Measurements from ENCODE around the gene UGT3A2. TPM values are rescaled to one million over a fixed set of nuclear protein-coding genes. Genes with fewer than 3 reads are reported as not detected.
"Not testable (repeated sequence)": the region's sequence is repeated elsewhere in the genome, so short reads cannot be mapped to it uniquely, and the experiment has no call there.

Gene UGT3A2
- total and polyA plus RNA-seq, 2 donors: 0.14 to 0.58 TPM

GRCh38 chr5:36035696-36036095 lies 31.0 kb downstream of the UGT3A2 start:
- Histone ChIP-seq H3K27ac (ENCODE audit: low read depth) (no peak overlapping the region), H3K4me3 (ENCODE audit: low read depth, low read length) (no peak overlapping the region), H3K36me3 (ENCODE audit: insufficient read depth) (no peaks in the 10 kb centered on the region), H3K4me1 (ENCODE audit: insufficient read depth) (no peaks in the 10 kb centered on the region)
- WGBS: 91% methylated on average over 13 of the region's 13 CpGs
- DNase-seq (ENCODE audit: extremely low spot score): no peak

GRCh38 chr5:36034536-36035134 lies 32.0 kb downstream of the UGT3A2 start:
- not testable (repeated sequence) for H3K4me1 ChIP-seq (ENCODE audit: insufficient read depth); H3K27ac ChIP-seq (ENCODE audit: low read depth); H3K36me3 ChIP-seq (ENCODE audit: insufficient read depth); DNase-seq (ENCODE audit: extremely low spot score); H3K4me3 ChIP-seq (ENCODE audit: low read depth, low read length)
- 53% methylated on average over 3 of the region's 3 CpGs for WGBS

GRCh38 chr5:36033486-36033885 lies 33.2 kb downstream of the UGT3A2 start:
- Histone ChIP-seq H3K4me3 (ENCODE audit: low read depth, low read length) (no peak overlapping the region), H3K4me1 (ENCODE audit: insufficient read depth) (no peaks in the 10 kb centered on the region), H3K36me3 (ENCODE audit: insufficient read depth) (no peaks in the 10 kb centered on the region), H3K27ac (ENCODE audit: low read depth) (no peak overlapping the region)
- no peak for DNase-seq (ENCODE audit: extremely low spot score)
- 48% methylated on average over 1 of the region's 1 CpG for WGBS

GRCh38 chr5:36033047-36033446 lies 33.6 kb downstream of the UGT3A2 start:
- no peak overlapping the region for H3K4me3 ChIP-seq (ENCODE audit: low read depth, low read length)
- H3K27ac ChIP-seq (ENCODE audit: low read depth): no peak overlapping the region
- no peak for DNase-seq (ENCODE audit: extremely low spot score)

GRCh38 chr5:36031223-36031622 lies 35.5 kb downstream of the UGT3A2 start:
- WGBS: 84% methylated on average over 6 of the region's 6 CpGs
- Histone ChIP-seq H3K36me3 (ENCODE audit: insufficient read depth) (no peaks in the 10 kb centered on the region), H3K27ac (ENCODE audit: low read depth) (no peak overlapping the region), H3K4me3 (ENCODE audit: low read depth, low read length) (no peak overlapping the region), H3K4me1 (ENCODE audit: insufficient read depth) (no peaks in the 10 kb centered on the region)
- DNase-seq (ENCODE audit: extremely low spot score): no peak

More at GRCh38 chr5:36033047-36033446, 33.6 kb downstream of the UGT3A2 start:
- H3K4me1 ChIP-seq (ENCODE audit: insufficient read depth): no peaks in the 10 kb centered on the region
- H3K36me3 ChIP-seq (ENCODE audit: insufficient read depth): no peaks in the 10 kb centered on the region

GRCh38 chr5:36029914-36030313 lies 36.8 kb downstream of the UGT3A2 start:
- 91% methylated on average over 1 of the region's 1 CpG for WGBS
- Histone ChIP-seq H3K4me1 (ENCODE audit: insufficient read depth) (no peaks in the 10 kb centered on the region), H3K36me3 (ENCODE audit: insufficient read depth) (no peaks in the 10 kb centered on the region), H3K4me3 (ENCODE audit: low read depth, low read length) (no peak overlapping the region), H3K27ac (ENCODE audit: low read depth) (no peak overlapping the region)
- DNase-seq (ENCODE audit: extremely low spot score): no peak

- no peak overlapping the region for H3K27ac ChIP-seq (ENCODE audit: low read depth)
- H3K4me1 ChIP-seq (ENCODE audit: insufficient read depth): no peaks in the 10 kb centered on the region
- WGBS: 63% methylated on average over 5 of the region's 5 CpGs
- H3K36me3 ChIP-seq (ENCODE audit: insufficient read depth): no peaks in the 10 kb centered on the region
- DNase-seq (ENCODE audit: extremely low spot score): no peak
- no peak overlapping the region for H3K4me3 ChIP-seq (ENCODE audit: low read depth, low read length)
These were observed 37.7 kb downstream of the UGT3A2 start for GRCh38 chr5:36028816-36029465.

- WGBS: 85% methylated on average over 8 of the region's 8 CpGs
- no peak for DNase-seq (ENCODE audit: extremely low spot score)
- Histone ChIP-seq H3K36me3 (ENCODE audit: insufficient read depth) (no peaks in the 10 kb centered on the region), H3K4me1 (ENCODE audit: insufficient read depth) (no peaks in the 10 kb centered on the region), H3K27ac (ENCODE audit: low read depth) (no peak overlapping the region), H3K4me3 (ENCODE audit: low read depth, low read length) (no peak overlapping the region)
These were observed 39.0 kb downstream of the UGT3A2 start for GRCh38 chr5:36027711-36028110.

- DNase-seq (ENCODE audit: extremely low spot score): no peak
- 46% methylated on average over 6 of the region's 6 CpGs for WGBS
These were observed 39.8 kb downstream of the UGT3A2 start for GRCh38 chr5:36026706-36027465.

GRCh38 chr5:36022246-36022645 lies 44.4 kb downstream of the UGT3A2 start:
- not testable (repeated sequence) for H3K27ac ChIP-seq (ENCODE audit: low read depth); H3K36me3 ChIP-seq (ENCODE audit: insufficient read depth); DNase-seq (ENCODE audit: extremely low spot score); H3K4me1 ChIP-seq (ENCODE audit: insufficient read depth); H3K4me3 ChIP-seq (ENCODE audit: low read depth, low read length)
- 65% methylated on average over 6 of the region's 6 CpGs for WGBS

More at GRCh38 chr5:36026706-36027465, 39.8 kb downstream of the UGT3A2 start:
- Histone ChIP-seq H3K4me3 (ENCODE audit: low read depth, low read length) (no peak overlapping the region), H3K36me3 (ENCODE audit: insufficient read depth) (no peaks in the 10 kb centered on the region), H3K4me1 (ENCODE audit: insufficient read depth) (no peaks in the 10 kb centered on the region), H3K27ac (ENCODE audit: low read depth) (no peak overlapping the region)

- not testable (repeated sequence) for H3K4me1 ChIP-seq (ENCODE audit: insufficient read depth); H3K36me3 ChIP-seq (ENCODE audit: insufficient read depth); H3K27ac ChIP-seq (ENCODE audit: low read depth); DNase-seq (ENCODE audit: extremely low spot score); H3K4me3 ChIP-seq (ENCODE audit: low read depth, low read length)
- 91% methylated on average over 5 of the region's 5 CpGs for WGBS
These were observed 47.1 kb downstream of the UGT3A2 start for GRCh38 chr5:36019584-36019983.

- no peak for DNase-seq (ENCODE audit: extremely low spot score)
- no peak overlapping the region for H3K27ac ChIP-seq (ENCODE audit: low read depth)
- H3K4me3 ChIP-seq (ENCODE audit: low read depth, low read length): no peak overlapping the region
- 64% methylated on average over 5 of the region's 5 CpGs for WGBS
- no peaks in the 10 kb centered on the region for H3K36me3 ChIP-seq (ENCODE audit: insufficient read depth)
- H3K4me1 ChIP-seq (ENCODE audit: insufficient read depth): no peaks in the 10 kb centered on the region
These were observed 49.1 kb downstream of the UGT3A2 start for GRCh38 chr5:36017622-36018021.

GRCh38 chr5:36017004-36017403 lies 49.7 kb downstream of the UGT3A2 start:
- Histone ChIP-seq H3K4me3 (ENCODE audit: low read depth, low read length) (no peak overlapping the region), H3K36me3 (ENCODE audit: insufficient read depth) (no peaks in the 10 kb centered on the region), H3K4me1 (ENCODE audit: insufficient read depth) (no peaks in the 10 kb centered on the region), H3K27ac (ENCODE audit: low read depth) (no peak overlapping the region)
- no peak for DNase-seq (ENCODE audit: extremely low spot score)
- 82% methylated on average over 1 of the region's 1 CpG for WGBS

- 76% methylated on average over 2 of the region's 2 CpGs for WGBS
- no peaks in the 10 kb centered on the region for H3K36me3 ChIP-seq (ENCODE audit: insufficient read depth)
- DNase-seq (ENCODE audit: extremely low spot score): no peak
- no peak overlapping the region for H3K27ac ChIP-seq (ENCODE audit: low read depth)
- H3K4me1 ChIP-seq (ENCODE audit: insufficient read depth): no peaks in the 10 kb centered on the region
- no peak overlapping the region for H3K4me3 ChIP-seq (ENCODE audit: low read depth, low read length)
These were observed 53.5 kb downstream of the UGT3A2 start for GRCh38 chr5:36013182-36013581.
